Peyer's patch (tissue), 4 donors: ENCODE results near the gene RAD51B.

Experiments
- POLR2A ChIP-seq, 2 donors: fragments of 450-650 bp; IDR thresholded peaks; one replicate each; pipeline ENCODE4 v1.5.1; 2017; ENCODE audit warnings: antibody characterized with exemption in 2 of 2, mild to moderate bottlenecking in 2 of 2, moderate library complexity in 2 of 2
- TF ChIP-seq, protein P1 (sequence below), 6 experiments: fragments of 450-650 bp in 4 of 6; fragments of 200-600 bp in 2 of 6; sonication (generic) in 1 of 6; IDR thresholded peaks; one replicate each; pipeline ENCODE4 v1.5.1; 2017 to 2019; ENCODE audit warnings: antibody characterized with exemption in 6 of 6, mild to moderate bottlenecking in 3 of 6, moderate library complexity in 1 of 6

- TF ChIP-seq, protein P1, sequence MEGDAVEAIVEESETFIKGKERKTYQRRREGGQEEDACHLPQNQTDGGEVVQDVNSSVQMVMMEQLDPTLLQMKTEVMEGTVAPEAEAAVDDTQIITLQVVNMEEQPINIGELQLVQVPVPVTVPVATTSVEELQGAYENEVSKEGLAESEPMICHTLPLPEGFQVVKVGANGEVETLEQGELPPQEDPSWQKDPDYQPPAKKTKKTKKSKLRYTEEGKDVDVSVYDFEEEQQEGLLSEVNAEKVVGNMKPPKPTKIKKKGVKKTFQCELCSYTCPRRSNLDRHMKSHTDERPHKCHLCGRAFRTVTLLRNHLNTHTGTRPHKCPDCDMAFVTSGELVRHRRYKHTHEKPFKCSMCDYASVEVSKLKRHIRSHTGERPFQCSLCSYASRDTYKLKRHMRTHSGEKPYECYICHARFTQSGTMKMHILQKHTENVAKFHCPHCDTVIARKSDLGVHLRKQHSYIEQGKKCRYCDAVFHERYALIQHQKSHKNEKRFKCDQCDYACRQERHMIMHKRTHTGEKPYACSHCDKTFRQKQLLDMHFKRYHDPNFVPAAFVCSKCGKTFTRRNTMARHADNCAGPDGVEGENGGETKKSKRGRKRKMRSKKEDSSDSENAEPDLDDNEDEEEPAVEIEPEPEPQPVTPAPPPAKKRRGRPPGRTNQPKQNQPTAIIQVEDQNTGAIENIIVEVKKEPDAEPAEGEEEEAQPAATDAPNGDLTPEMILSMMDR (IDR thresholded peaks at IDR 0.05), result no peak
- no peak for TF ChIP-seq POLR2A (IDR thresholded peaks at IDR 0.05)
Observed at GRCh38 chr14:68774771-68775613, 955.4 kb downstream of the RAD51B start.
